ENCODE measurements around the gene IRAK3.
"Not testable (repeated sequence)": the region's sequence is repeated elsewhere in the genome, so short reads cannot be mapped to it uniquely, and the experiment has no call there.

The IRAK3 gene

GRCh38 chr12:66169221-66170170 lies 19.5 kb upstream of the IRAK3 start, which contains the start of gene TMBIM4:
Gene TMBIM4, minus strand, starts transcription at chr12:66169996. Its CDS starts 45 bp downstream, at chr12:66169951.
- H2BK5ac ChIP-seq (ENCODE audit: low read length), result peak within 1 kb of the TSS; percentile 98
- H3K9ac ChIP-seq (ENCODE audit: low read depth, low read length, poor library complexity), result peak within 1 kb of the TSS; percentile 95
- H3K27me3 ChIP-seq (ENCODE audit: control insufficient read depth in 3 of 3, insufficient read depth in 3 of 3, low read depth in 1 of 3, low read length in 3 of 3), result no peaks in the 10 kb centered on the region
- peaks cover 0 to 24% of the 10 kb centered on the region in 2 donors for H3K9me3 ChIP-seq (replicated peaks in 1 of 2; ENCODE audit: control insufficient read depth in 2 of 2, insufficient read depth in 1 of 2, low read depth in 1 of 2, low read length in 2 of 2)
- peak within 1 kb of the TSS; percentile 96 for H3K23ac ChIP-seq (ENCODE audit: low read depth, low read length, poor library complexity)
- no peaks in the 10 kb centered on the region for H3K4me1 ChIP-seq (ENCODE audit: control insufficient read depth in 2 of 2, insufficient read depth in 1 of 2, low read depth in 1 of 2, low read length in 2 of 2)
- H2AK5ac ChIP-seq (ENCODE audit: low read depth, low read length), result no peak within 1 kb of the TSS
- H3K36me3 ChIP-seq (replicated peaks in 1 of 2; ENCODE audit: control insufficient read depth in 2 of 2, insufficient read depth in 2 of 2, low read length in 2 of 2), result no peaks in the 10 kb centered on the region
- H2BK15ac ChIP-seq (ENCODE audit: low read length), result peak within 1 kb of the TSS; percentile 90
- peak within 1 kb of the TSS; percentile 96 for H3K27ac ChIP-seq (replicated peaks; ENCODE audit: low read length)
- H4K8ac ChIP-seq (ENCODE audit: low read depth, low read length), result peak within 1 kb of the TSS; percentile 25
- peak within 1 kb of the TSS; percentile 35 for H3K4me2 ChIP-seq (ENCODE audit: insufficient read depth, low read length, poor library complexity, severe bottlenecking)
- H4K91ac ChIP-seq (ENCODE audit: low read depth, low read length, poor library complexity), result no peak within 1 kb of the TSS
- WGBS, 2 donors (ENCODE audit: extremely low coverage in 2 of 2, insufficient read length in 2 of 2, insufficient replicate concordance in 1 of 2), result no CpG with 5 or more reads among the region's 67 CpGs
- peak within 1 kb of the TSS; percentile 61 to 81 for H3K4me3 ChIP-seq (ENCODE audit: low read length in 2 of 2)
- peak within 1 kb of the TSS; percentile 29 for H3K4ac ChIP-seq (ENCODE audit: low read length)
- DNase-seq (ENCODE audit: low spot score), result peak; percentile 73
- H2AFZ ChIP-seq (ENCODE audit: low read length), result peak within 1 kb of the TSS; percentile 94
- peak within 1 kb of the TSS; percentile 97 for H3K18ac ChIP-seq (ENCODE audit: low read length)
- peak within 1 kb of the TSS; percentile 83 for H2BK120ac ChIP-seq (ENCODE audit: low read depth, low read length)
- H3K79me1 ChIP-seq (ENCODE audit: low read depth, low read length), result no peaks in the 10 kb centered on the region
- no peak within 1 kb of the TSS for H2BK12ac ChIP-seq (ENCODE audit: low read length)
- H3K14ac ChIP-seq (ENCODE audit: low read length), result peak within 1 kb of the TSS; percentile 79

GRCh38 chr12:66170606-66171005 lies 18.4 kb upstream of the IRAK3 start:
- Histone ChIP-seq H3K23ac (ENCODE audit: low read depth, low read length, poor library complexity) (no peak overlapping the region), H2AFZ (ENCODE audit: low read length) (no peak overlapping the region), H2AK5ac (ENCODE audit: low read depth, low read length) (no peak overlapping the region), H4K8ac (ENCODE audit: low read depth, low read length) (no peak overlapping the region), H3K4me2 (ENCODE audit: insufficient read depth, low read length, poor library complexity, severe bottlenecking) (no peak overlapping the region), H3K9ac (ENCODE audit: low read depth, low read length, poor library complexity) (no peak overlapping the region), H2BK15ac (ENCODE audit: low read length) (no peak overlapping the region), H3K4ac (ENCODE audit: low read length) (no peak overlapping the region), H3K36me3 (replicated peaks in 1 of 2; ENCODE audit: control insufficient read depth in 2 of 2, insufficient read depth in 2 of 2, low read length in 2 of 2) (no peaks in the 10 kb centered on the region), H3K9me3 (replicated peaks in 1 of 2; ENCODE audit: control insufficient read depth in 2 of 2, insufficient read depth in 1 of 2, low read depth in 1 of 2, low read length in 2 of 2) (peaks cover 0 to 14% of the 10 kb centered on the region in 2 donors), H3K4me1 (ENCODE audit: control insufficient read depth in 2 of 2, insufficient read depth in 1 of 2, low read depth in 1 of 2, low read length in 2 of 2) (no peaks in the 10 kb centered on the region), H3K27ac (replicated peaks; ENCODE audit: low read length) (no peak overlapping the region), H3K4me3 (ENCODE audit: low read length in 2 of 2) (peak overlapping the region; percentile 61 to 64), H2BK5ac (ENCODE audit: low read length) (no peak overlapping the region), H2BK12ac (ENCODE audit: low read length) (no peak overlapping the region), H3K27me3 (ENCODE audit: control insufficient read depth in 3 of 3, insufficient read depth in 3 of 3, low read depth in 1 of 3, low read length in 3 of 3) (no peaks in the 10 kb centered on the region), H3K79me1 (ENCODE audit: low read depth, low read length) (no peaks in the 10 kb centered on the region), H3K14ac (ENCODE audit: low read length) (no peak overlapping the region), H2BK120ac (ENCODE audit: low read depth, low read length) (no peak overlapping the region), H4K91ac (ENCODE audit: low read depth, low read length, poor library complexity) (no peak overlapping the region), H3K18ac (ENCODE audit: low read length) (no peak overlapping the region)
- DNase-seq (ENCODE audit: low spot score), result no peak
- WGBS, 2 donors (ENCODE audit: extremely low coverage in 2 of 2, insufficient read length in 2 of 2, insufficient replicate concordance in 1 of 2), result 100% methylated on average over 1 of the region's 3 CpGs

DNA sequence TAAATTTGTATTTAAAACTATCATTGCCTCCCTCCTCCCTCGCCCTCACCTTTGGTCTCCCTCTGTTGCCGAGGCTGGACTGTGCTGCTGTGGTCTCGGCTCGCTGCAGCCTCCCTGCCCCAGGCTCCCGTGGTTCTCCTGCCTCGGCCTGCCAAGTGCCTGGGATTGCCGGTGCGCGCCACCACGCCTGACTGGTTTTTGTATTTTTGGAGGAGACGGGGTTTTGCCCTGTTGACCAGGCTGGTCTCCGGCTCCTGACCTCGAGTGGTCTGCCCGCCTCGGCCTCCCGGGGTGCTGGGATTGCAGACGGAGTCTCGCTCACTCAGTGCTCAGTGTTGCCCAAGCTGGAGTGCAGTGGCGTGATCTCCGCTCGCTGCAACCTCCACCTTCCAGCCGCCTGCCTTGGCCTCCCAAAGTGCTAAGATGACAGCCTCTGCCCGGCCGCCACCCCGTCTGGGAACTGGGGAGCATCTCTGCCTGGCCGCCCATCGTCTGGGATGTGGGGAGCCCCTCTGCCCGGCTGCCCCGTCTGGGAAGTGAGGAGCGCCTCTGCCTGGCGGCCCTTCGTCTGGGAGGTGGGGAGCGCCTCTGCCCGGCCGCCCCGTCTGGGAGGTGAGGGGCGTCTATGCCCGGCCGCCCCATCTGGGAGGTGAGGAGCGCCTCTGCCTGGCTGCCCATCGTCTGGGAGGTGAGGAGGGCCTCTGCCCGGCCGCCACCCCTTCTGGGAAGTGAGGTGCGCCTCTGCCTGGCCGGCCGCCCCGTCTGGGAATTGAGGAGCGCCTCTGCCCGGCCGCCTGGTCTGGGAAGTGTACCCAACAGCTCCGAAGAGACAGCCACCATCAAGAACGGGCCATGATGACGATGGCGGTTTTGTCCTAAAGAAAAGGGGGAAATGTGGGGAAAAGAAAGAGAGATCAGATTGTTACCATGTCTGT lies 14.4 kb upstream of the IRAK3 start:
- H3K9me3 ChIP-seq (replicated peaks in 1 of 2; ENCODE audit: control insufficient read depth in 2 of 2, insufficient read depth in 1 of 2, low read depth in 1 of 2, low read length in 2 of 2); H3K27me3 ChIP-seq (ENCODE audit: control insufficient read depth in 3 of 3, insufficient read depth in 3 of 3, low read depth in 1 of 3, low read length in 3 of 3); H3K18ac ChIP-seq (ENCODE audit: low read length); H3K4me2 ChIP-seq (ENCODE audit: insufficient read depth, low read length, poor library complexity, severe bottlenecking); H3K79me1 ChIP-seq (ENCODE audit: low read depth, low read length); DNase-seq (ENCODE audit: low spot score); H3K14ac ChIP-seq (ENCODE audit: low read length); H3K4me1 ChIP-seq (ENCODE audit: control insufficient read depth in 2 of 2, insufficient read depth in 1 of 2, low read depth in 1 of 2, low read length in 2 of 2); H3K9ac ChIP-seq (ENCODE audit: low read depth, low read length, poor library complexity); H2AK5ac ChIP-seq (ENCODE audit: low read depth, low read length); H2BK5ac ChIP-seq (ENCODE audit: low read length); H3K4ac ChIP-seq (ENCODE audit: low read length); H3K4me3 ChIP-seq (ENCODE audit: low read length in 2 of 2); H2BK12ac ChIP-seq (ENCODE audit: low read length); H2BK120ac ChIP-seq (ENCODE audit: low read depth, low read length); H2AFZ ChIP-seq (ENCODE audit: low read length); H3K27ac ChIP-seq (replicated peaks; ENCODE audit: low read length); H3K23ac ChIP-seq (ENCODE audit: low read depth, low read length, poor library complexity); H4K91ac ChIP-seq (ENCODE audit: low read depth, low read length, poor library complexity); H3K36me3 ChIP-seq (replicated peaks in 1 of 2; ENCODE audit: control insufficient read depth in 2 of 2, insufficient read depth in 2 of 2, low read length in 2 of 2); H4K8ac ChIP-seq (ENCODE audit: low read depth, low read length); H2BK15ac ChIP-seq (ENCODE audit: low read length): not testable (repeated sequence)
- WGBS, 2 donors (ENCODE audit: extremely low coverage in 2 of 2, insufficient read length in 2 of 2, insufficient replicate concordance in 1 of 2), result no CpG with 5 or more reads among the region's 54 CpGs

All from neuronal stem cell (in vitro differentiated cells).